Measurements from ENCODE around the gene VAV1.

The VAV1 gene

GRCh38 chr19:6800991-6801484 lies 28.5 kb downstream of the VAV1 start:
- no peak overlapping the region for H3K27ac ChIP-seq
- TF ChIP-seq, protein P1, sequence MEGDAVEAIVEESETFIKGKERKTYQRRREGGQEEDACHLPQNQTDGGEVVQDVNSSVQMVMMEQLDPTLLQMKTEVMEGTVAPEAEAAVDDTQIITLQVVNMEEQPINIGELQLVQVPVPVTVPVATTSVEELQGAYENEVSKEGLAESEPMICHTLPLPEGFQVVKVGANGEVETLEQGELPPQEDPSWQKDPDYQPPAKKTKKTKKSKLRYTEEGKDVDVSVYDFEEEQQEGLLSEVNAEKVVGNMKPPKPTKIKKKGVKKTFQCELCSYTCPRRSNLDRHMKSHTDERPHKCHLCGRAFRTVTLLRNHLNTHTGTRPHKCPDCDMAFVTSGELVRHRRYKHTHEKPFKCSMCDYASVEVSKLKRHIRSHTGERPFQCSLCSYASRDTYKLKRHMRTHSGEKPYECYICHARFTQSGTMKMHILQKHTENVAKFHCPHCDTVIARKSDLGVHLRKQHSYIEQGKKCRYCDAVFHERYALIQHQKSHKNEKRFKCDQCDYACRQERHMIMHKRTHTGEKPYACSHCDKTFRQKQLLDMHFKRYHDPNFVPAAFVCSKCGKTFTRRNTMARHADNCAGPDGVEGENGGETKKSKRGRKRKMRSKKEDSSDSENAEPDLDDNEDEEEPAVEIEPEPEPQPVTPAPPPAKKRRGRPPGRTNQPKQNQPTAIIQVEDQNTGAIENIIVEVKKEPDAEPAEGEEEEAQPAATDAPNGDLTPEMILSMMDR (IDR thresholded peaks at IDR 0.05): no peak
- no peak for TF ChIP-seq ZFX (IDR thresholded peaks at IDR 0.05; ENCODE audit: borderline replicate concordance)

DNA sequence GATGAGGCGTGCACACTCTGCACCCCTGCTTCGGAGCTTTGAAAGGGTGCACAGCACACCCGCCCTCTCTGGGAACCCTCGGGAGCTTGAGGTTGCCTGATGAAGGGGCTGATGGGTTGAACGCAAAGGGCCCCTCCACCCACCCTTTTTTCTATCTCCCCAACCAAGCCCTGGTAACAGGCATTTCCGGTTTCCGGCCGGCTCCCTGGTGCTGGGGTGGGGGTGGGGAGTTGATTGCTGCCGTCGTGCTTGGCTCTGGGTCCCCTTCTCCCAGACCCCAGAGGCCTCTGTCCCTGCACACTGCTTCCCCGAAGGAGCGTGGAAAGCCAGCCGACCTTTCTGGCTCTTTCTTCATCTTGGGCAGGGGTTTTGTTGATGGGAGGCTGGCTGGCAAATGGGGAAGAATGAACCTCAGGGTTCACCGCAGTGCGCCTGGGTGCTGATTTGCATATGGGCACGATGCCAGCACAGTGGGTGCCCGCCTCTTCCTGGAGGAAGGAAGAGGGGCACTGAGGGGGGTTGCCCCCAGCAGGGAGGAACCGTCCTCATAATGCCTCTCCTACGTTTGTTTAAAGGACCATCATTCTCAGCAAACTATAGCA lies 29.1 kb downstream of the VAV1 start:
- no peak overlapping the region for H3K27ac ChIP-seq

DNA sequence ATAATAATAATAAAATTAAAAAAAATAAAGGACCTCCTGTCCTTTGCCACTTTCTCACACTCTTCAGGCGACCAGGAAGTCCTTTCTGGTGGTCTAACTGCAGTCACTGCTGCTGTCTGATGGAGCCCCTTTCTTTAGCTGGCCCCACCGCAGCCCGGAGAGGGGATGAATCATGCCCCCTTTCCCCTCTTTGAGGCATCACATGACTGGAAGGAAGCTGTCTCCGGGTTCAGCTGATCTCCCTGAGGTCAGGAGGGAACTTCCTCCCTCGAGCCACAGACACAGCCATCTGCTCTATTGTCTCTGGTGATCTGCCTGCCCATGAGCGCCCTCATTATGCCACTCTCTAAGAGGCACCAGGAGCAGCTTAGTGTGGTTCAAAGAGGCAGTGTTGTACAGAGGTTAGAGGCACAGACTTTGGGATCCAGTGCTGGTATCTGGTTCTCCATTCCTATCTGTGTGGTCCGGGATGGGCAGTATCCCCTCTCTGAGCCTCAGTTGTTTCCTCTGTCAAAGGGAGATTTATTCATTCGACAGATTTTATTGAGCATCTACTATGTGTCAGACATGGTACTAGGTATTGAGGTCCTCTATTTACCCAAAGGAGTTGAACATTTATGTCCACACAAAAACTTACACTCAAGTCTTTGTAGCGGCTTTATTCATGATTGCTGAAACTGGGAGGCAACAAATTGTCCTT lies 30.0 kb downstream of the VAV1 start:
- no peak overlapping the region for H3K27ac ChIP-seq
- no peak for TF ChIP-seq ZFX (IDR thresholded peaks at IDR 0.05; ENCODE audit: borderline replicate concordance)
- TF ChIP-seq, protein P1 (IDR thresholded peaks at IDR 0.05): no peak

More for the DNA sequence above, 29.1 kb downstream of the VAV1 start:
- TF ChIP-seq, protein P1 (IDR thresholded peaks at IDR 0.05): no peak
- TF ChIP-seq ZFX (IDR thresholded peaks at IDR 0.05; ENCODE audit: borderline replicate concordance): no peak

DNA sequence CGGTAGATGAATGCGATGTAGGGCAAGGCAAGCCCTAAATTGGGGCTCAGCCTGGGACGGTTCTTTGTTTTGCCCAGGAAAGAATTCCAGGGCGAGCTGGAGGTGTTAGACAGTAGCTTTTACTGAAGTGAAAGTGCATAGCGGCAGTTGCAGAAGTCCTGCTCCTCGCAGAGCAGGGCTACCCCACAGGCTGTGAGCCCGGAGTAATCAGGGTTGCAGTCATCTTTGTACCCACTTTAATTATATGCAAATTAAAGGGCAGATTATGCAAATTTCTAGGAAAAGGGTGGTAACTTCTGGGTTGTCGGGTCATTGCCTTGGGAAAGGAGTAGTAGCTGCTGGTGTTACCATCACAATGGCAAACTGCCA lies 30.5 kb downstream of the VAV1 start:
- no peak overlapping the region for H3K27ac ChIP-seq
- TF ChIP-seq ZFX (IDR thresholded peaks at IDR 0.05; ENCODE audit: borderline replicate concordance): no peak
- TF ChIP-seq, protein P1 (IDR thresholded peaks at IDR 0.05): no peak

DNA sequence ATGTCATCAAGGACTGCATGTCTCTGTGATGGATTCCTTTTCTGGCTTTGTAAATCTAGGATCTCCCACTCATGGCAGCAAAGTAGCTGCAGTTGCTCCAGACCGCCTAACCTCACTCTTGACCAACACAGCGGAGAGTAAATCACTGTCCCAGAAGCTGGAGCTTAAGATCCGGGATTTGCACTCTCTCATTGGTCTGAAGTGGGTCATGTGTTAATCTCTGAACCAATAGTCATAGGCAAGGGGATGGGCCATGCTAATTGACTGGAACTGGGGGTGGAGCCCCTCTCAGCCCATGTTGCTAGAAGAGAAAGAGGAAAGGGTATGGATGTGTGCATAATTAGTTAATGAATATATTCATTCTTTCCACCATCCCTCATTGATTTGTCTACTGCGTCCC lies 34.0 kb downstream of the VAV1 start:
- TF ChIP-seq ZFX (IDR thresholded peaks at IDR 0.05; ENCODE audit: borderline replicate concordance): no peak
- TF ChIP-seq, protein P1 (IDR thresholded peaks at IDR 0.05): no peak
- H3K27ac ChIP-seq: no peak overlapping the region

DNA sequence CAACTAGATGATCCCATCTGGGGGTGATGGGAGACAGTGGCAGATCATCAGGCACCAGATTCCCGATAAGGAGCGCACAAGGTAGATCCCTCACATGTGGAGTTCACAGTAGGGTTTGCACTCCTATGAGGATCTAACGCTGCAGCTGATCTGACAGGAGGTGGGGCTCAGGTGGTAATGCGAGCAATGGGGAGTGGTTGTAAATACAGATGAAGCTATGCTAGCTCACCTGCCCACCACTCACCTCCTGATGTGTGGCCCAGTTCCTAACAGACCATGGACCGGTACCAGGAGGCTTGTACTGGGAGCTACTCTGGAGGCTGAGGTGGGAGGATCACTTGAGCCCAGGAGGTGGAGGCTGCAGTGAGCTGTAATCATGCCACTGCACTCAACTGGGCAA lies 34.8 kb downstream of the VAV1 start:
- TF ChIP-seq, protein P1 (IDR thresholded peaks at IDR 0.05): no peak
- no peak for TF ChIP-seq ZFX (IDR thresholded peaks at IDR 0.05; ENCODE audit: borderline replicate concordance)
- no peak overlapping the region for H3K27ac ChIP-seq

DNA sequence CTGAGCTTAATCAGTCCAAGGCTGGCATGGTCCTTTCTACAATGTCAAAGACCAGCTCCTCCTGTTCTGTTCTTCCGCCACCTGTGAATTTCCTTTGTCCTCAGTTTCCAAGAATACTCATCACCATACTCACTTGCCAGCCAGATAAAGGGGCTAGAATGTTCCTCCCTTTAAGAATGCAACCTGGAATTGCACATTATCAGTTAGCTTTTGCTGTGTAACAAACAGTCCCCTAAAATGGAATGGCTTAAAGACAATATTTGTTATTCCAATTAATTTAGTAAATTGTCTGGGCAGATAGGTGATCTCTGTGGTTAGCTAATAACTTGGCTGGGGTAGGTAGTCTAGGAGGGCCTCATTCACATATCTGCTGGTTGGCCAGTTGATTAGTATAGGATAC lies 36.0 kb downstream of the VAV1 start:
- TF ChIP-seq, protein P1 (IDR thresholded peaks at IDR 0.05): no peak
- no peak for TF ChIP-seq ZFX (IDR thresholded peaks at IDR 0.05; ENCODE audit: borderline replicate concordance)

More for the DNA sequence above, 36.0 kb downstream of the VAV1 start:
- no peak overlapping the region for H3K27ac ChIP-seq
